Activated CD4-positive, alpha-beta T cell treated with anti-CD3 and anti-CD28 coated beads, Interleukin-2, amount 50 U/mL, for 4 hours (primary cell): ENCODE data around the gene FBXO2.
A peak's percentile ranks its signal among the peaks of the same experiment; 100 is the strongest.

Source experiments
- DNase-seq, 2 experiments: peaks; one replicate each; pipeline ENCODE4 v3.0.0-alpha.2; 2020

FBXO2 gene

DNA sequence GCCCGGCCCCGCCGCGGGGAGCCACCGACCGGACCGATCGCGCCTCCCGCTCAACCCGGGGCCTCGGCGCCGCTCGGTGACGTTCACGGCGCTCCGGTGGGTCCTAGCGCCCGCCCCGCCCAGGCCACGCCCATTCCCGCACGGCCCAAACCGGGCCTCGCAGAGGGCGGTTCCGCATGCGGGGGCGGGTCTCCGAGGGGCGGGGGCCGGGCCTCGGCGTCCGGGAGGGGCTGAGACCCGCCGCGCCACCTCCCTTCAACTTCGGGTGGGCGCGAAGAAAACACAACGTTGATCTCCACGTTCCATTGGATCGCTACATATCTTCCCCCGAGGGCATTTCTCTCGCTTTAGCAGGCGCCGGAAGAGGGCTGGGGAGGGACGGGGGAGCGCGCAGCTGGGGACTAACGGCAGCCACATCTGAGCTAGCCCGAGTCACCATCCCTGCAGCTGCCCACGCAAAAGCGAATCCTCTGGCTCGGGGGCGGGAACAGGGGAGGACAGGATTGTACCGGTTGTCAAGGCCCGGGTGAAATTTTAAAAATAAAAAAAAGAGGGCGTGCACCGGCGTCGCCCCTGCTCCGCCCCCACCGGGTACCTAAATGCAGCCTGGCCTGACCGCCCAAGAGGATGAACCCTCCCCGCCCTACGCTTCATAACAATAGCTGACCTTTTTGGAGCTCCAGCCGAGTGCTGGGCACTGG, 27.0 kb upstream of the FBXO2 start, which contains the start of gene MAD2L2:
Gene MAD2L2 (minus strand): TSS at position 78 of the 701 bp plus-strand sequence. CDS start 547 bp downstream, outside the sequence.
- DNase-seq = peak; percentile 87 to 88

DNA sequence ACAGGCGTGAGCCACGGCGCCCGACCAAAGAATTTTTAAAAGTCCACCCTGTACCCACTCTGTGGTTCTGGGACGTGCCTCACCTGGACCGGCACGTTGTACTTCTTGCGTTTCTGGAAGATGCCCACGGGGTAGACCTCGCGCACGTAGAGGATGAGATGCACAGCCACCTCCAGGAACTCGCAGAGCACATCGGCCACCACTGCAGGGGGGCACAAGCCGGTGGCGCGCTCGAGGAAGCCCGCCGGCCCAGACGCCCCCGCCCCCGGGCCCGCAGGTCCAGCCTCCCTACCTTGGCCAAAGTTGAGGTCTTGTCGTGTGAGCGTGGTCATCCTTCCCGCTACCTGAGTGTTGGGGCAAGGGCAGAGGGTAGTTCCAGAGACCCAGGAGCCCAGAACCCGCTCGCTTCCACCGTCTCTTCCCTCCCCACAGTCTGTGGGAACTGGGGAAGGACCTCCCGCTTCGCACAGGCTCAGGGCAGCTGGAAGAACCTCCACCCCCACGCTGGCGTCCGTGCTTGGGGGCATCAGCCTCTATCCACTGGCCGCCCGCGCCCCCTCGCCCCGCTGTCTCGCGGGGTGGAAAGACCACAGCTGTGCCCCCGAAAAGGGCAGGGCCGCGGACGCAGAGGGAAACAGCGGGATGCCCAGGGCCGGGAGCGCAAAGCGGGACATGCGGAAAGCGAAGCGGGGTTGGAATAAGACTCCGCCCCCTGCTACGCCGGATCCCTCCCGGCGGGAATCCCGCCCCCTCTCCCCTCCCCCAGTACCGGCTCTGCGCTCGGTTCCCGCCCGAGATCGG, 26.2 kb upstream of the FBXO2 start:
- DNase-seq = no peak

DNA sequence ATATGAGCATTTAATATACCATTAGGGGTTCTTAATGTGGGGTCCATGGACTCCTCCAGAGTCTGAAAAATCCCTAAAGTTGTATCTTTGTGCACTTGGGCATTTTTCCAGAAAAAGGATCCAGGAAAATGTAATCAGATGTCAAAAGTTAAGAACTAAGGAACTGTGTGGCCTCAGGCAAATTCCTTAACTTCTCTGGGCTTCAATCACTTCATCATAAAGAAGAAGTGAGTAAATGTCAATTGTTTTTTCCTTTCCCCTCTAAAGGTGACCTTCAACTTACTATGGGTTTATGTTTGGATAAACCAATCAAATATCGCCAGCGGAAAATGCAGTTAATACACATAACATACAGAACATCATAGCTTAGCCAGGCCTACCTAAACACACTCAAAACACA, 24.2 kb upstream of the FBXO2 start:
- no peak for DNase-seq

DNA sequence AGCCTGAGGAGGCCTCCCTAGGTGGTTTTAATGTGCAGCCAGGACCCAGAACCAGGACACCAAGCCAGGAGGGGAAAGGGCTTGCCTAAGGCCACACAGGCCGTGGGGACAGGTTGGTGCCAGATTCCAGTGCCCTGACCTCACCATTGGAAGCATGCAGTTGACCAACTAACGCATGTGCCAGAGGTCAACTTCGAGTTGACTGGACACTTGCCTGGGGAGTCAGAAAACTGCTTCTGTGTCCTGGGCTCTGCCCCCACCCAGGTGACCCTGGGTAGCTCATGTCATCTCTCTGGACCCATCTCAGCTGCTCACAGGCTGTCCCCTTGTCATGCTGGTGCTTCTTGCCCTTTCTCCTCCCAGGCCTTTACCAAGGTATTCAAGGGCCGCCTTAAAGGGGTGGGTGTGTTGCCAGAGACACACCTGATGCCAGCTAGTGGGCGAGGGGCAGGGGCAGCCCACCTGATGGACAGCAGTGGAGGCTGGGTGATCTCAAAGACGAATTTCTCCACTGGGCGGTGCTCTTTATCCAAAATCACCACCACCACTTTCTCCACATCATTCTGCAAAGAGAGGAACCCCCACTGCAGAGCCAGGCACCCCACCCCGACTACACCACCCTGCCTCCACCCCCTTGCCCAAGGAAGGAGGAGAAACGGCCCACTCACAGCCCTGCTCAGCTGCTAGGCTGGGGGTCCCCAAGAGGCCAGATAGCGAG, 22.3 kb upstream of the FBXO2 start:
- DNase-seq = no peak

DNA sequence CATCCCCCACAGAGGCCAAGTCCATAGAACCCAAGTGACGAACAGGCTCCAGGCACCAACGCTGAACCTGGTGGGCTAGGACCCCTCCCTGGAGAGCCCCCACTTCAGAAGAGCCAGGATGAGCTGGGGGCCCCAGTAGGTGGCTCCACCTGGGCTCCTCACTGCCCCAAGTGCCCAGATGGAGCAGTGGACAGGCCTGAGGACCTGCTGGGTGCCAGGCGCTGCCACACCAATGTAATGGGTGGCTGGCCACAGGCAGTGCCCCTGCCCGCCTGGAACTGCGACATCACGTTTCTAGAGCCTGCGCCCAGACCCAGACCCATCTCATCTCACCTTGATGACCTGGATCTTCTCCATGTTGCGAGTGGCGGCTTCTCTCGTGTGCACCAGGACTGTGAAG, 21.1 kb upstream of the FBXO2 start:
- no peak for DNase-seq

DNA sequence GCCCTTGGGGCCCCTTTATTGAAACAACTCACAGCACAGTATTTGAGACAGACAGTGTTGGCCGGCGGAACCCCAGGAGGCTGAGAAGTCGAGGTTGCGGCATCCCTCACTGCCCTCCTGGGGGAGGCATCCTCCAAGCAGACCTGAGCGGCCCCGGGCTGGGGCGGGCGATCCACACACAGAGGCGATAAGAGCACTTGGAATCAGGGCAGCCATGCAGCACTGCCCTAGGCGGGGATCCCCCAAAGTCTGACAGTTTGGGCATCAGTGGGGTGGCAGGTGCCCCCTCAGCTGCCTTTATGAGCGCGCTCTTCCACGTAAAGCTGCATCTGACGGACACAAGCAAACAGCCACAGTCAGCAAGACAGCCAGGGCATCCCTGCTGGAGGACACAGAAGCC, 20.3 kb upstream of the FBXO2 start:
- no peak for DNase-seq

DNA sequence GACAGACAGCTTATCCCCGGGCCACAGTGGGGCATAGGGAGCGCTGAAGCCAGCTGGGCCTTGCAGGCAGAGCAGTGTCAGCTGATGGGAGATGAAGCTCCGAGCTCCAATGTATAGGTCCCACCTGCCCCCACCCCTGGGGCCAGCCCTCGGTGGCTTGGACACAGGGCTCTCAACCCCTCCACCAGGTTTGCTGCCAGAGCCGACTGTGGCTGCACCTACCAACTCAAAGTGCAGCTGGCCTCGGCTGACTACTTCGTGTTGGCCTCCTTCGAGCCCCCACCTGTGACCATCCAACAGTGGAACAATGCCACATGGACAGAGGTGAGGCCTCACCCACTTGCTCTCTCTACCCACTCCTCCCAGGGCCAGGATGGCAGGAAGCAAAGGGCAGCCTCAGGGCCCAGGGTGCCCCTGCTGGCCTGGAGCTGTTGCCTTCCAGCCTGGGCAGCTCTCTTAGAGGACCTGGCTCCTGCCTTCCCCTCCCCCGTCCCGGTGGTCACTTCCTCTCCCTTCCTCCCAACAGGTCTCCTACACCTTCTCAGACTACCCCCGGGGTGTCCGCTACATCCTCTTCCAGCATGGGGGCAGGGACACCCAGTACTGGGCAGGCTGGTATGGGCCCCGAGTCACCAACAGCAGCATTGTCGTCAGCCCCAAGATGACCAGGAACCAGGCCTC, 19.0 kb upstream of the FBXO2 start:
- DNase-seq = no peak

DNA sequence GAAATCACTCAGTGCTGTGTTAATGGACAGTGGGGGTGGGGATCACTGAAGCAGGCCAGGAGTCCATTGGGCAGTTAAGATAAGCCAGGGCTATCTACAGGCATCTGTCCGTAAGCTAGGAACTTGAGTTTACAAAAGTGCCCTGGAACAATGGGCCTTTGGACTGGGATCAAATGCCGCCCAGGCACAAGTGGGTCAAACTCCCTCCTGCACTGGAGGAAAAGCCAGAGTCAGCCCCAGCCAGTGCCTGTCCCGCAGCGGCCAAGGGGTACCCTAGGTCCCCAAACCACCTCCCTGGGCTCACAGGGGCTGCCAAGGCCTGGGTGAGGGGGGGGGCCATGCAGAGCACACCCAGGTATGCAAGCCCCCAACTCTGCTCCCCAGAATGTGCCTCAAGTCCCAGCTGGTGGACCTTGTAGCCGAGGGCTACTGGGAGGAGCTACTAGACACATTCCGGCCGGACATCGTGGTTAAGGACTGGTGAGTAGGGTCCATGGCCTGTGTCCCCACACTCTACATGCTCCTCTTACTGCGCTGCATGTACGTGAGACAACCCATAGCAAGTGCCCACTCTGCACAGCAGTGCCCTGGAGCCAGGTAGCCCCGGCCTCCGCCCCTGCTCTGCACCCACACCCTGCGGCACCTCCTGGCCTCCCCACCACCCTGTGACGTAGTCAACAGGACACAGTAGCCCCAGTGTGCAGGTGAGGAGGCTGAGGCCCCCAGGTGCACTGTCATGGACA, 17.5 kb upstream of the FBXO2 start:
- DNase-seq = no peak

DNA sequence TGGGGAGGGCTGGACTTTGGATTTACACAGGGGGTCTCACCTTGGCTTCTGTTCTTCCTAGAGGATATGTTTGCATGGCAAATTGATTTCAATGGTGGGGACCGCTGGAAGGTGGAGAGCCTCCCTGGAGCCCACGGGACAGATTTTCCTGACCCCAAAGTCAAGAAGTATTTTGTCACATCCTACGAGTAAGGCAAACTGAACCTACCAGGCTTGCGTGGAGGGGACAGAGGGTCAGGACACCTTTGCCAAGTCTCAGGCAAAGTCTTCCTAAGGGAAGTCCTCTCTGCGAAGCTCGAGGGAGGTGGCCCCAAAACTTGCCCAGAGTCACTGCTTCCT, 16.9 kb upstream of the FBXO2 start:
- DNase-seq = no peak

DNA sequence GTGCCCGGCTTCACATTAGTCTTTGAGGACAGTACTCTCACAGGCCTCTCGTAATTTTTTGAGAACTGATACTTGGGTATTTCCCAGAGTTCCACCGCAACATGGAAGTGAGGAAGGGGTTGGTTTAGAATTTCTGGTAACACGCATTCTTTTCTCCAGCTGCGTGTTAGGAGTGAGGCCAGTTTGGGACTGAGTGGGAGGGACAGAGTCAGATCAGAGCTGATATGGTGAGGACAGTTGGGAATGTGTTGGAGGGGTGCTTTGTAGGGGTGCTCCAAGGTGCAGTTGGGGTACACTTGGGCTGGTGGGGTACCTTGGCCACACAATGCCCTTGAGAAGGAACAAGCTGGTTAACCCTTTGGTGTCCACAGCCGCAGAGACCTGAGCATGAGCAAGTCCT, 16.5 kb upstream of the FBXO2 start:
- DNase-seq = no peak

DNA sequence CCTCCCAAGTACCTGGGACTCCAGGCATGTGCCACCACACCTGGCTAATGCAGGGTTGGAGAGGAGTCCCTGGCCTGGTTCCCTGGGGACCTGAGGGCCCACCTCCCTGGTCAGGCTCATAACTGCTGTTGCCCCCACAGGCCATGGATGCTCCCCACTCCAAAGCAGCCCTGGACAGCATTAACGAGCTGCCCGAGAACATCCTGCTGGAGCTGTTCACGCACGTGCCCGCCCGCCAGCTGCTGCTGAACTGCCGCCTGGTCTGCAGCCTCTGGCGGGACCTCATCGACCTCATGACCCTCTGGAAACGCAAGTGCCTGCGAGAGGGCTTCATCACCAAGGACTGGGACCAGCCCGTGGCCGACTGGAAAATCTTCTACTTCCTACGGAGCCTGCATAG, 14.3 kb upstream of the FBXO2 start:
- DNase-seq = no peak

DNA sequence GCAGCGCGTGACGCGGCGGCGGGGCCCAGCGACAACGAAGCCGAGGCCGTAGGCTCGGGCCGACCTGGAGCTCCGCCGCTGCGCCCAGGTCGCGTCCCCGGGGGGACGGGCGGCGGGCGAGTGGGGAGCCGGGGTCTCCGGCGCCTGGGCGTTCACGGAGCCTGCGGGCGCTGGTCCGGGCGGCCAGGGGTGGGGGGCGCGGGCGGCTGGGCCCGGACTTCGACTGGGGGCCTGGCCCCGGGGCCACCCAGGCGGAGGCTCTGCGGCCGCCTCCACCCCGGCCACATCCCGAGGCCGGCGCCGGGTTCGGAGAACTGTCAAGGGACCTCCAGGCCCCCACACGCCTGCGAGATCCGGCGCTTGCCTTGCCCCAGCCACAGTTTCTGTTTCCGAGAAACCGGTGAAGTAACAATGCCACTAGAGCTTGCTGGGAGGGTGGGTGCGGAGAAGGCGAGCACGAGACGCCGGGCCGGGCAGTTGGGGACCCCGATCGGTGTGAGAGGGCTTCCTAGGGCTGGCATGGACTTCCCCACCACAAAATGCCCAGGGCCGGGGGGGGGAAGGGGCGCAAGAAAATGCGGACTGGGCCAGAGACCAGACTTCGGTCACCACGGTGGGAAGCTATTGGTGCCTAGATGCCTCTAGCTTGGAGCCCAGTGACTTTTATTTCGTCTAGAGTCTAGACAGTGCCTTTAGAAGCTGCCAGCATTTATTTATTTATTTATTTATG, 10.3 kb upstream of the FBXO2 start:
- DNase-seq = peak; percentile 54 to 59

DNA sequence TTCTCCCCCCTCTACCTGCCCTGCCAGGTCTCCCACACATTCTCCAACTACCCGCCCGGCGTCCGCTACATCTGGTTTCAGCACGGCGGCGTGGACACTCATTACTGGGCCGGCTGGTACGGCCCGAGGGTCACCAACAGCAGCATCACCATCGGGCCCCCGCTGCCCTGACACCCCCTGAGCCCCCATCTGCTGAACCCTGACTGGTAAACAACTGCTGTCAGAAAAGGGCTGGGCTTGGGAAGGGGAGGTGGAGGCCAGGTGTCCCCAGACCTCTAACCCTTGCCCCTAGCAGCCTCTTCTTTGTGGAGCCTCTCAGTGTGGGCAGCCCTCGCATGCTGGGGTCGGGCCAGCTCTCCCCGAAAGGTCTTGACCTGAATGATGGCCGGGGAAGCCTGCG, 6.9 kb upstream of the FBXO2 start:
- DNase-seq = no peak

DNA sequence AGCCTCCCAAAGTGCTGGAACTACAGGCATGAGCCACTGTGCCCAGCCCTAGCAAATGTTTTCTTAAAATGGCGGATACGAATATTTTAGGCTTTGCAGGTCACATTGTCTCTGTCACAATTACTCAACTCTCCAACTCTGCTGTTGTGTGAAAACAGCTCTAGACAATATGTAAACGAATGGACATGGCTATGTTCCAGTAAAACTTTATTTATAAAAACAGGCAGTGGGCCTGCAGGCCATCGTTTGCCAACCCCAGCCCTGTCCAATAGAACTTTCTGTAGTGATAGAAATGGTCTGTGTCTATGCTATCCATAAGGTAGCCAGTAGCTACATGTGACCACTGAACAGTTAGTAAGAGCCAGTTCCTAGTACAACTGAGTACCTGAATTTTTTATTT, 5.5 kb upstream of the FBXO2 start:
- DNase-seq = no peak

DNA sequence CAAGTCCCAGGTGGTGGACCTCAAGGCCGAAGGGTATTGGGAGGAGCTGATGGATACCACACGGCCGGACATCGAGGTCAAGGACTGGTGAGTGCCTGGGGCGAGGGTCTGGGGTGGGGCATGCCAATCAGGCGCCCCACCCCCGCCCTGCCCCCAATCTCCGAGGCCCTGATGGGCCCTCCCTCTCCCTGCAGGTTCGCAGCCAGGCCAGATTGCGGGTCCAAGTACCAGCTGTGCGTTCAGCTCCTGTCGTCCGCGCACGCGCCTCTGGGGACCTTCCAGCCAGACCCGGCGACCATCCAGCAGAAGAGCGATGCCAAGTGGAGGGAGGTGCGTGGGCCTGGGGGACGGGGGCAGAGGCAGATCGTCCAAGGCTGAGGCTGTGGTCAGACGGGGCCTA, 4.3 kb upstream of the FBXO2 start:
- no peak for DNase-seq

DNA sequence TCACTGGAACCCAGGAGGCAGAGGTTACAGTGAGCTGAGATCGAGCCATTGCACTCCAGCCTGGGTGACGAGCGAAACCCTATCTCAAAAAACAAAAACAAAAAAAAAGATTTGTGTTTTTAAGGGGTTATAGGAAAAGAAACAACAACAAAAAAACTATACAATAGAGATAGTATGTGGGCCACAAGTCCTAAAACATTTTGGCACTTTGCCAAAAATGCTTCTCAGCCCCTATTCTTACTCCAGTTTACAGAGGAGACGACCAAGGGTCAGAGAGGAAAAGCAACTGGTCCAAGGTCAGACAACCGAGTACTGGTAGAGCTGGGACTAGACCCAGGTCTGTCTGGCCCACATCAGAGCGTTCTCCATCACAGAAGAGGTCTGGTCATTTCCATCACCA, 3.4 kb upstream of the FBXO2 start:
- no peak for DNase-seq

DNA sequence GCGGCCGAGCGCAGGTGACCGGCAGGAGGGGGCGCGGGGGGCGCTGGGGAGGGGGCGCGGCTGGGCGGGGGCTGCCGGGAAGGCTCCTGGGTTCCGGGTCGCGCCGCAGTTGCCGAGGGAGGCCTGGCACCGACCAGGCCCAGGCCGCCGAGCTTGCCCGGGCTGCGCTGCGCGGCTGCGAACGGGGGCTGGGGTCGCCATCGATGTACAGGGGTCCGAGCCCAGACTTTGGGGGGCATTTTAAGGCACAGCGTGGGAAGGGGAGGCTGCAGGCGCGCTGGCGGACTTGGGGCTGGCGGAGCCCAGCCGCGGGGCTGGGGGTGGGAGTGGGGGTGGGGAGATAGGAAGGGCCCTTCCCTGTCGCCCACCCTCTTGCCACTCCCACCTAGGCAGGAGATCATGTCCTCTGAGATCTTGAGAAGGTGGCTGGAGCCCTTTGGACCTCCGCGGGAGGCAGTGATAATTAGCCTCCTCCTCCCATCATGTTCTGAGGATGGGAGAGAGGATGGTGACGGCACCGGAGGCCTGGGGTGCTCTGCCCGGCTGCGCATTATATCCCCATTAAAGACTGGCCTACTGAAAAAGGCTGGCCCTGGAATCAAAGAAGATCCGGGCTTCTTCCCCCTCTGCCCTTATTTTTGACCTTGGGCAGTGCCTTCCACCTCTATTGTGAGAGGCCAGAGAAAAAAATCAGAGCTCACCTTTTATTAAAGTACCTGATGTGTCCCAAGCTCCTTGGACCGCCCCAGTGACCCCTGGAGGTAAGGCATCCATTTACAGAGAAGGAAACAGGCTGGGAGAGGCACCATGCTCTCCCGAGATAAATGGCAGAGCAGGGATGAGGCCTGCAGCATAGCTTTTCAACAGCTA, 945 bp upstream of the FBXO2 start:
- no peak for DNase-seq

DNA sequence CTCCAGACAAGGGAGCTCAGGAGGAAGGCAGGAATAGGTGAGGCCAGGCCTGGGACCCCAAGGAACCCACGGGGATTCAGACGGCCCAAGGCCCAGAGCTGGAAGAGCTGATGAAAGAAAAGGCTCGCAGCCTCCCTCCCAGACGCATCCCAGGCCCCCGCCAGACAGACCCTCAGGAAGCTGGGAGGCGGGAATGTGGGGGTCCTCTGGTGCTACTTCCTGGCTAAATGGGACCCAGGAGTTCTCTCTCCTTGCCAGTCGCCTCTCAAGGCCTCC, 430 bp downstream of the FBXO2 start:
- no peak for DNase-seq

DNA sequence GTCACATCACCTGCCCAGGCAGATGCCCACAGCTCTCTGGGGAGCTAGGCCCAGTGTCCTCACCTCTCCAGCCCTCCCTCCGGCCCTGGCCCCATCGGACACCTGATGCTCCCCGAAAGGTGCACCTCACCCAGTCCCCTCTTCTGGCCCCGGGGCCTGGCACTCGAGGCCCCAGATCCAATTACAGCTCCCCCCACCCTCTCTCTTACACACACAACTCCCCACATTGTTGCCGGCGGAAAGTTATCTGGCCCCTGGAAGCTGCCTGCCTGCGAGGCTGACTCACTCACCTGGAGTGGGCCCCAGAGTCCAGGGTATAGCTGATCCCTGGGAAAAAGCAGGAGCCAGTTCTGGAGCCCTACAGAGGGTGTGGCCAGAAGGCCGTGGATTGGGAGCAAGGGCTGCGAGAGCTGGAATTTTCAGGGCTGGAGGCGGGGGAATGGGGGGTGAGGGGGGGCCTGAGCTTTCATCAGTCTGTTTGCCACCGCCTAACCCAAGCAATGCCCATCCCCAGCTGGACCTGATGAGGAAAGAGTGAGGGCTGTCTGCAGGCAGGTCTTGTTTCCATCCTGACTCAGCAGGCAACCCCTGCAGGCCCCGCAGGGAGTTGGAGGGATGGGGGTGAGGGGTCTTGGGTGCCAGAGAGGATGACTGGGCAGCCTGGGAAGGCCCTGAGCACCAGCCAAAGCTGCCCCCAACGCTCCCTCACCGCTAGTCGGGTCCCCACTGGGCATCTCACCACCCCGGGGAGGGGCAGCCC, 948 bp downstream of the FBXO2 start:
- DNase-seq = no peak

DNA sequence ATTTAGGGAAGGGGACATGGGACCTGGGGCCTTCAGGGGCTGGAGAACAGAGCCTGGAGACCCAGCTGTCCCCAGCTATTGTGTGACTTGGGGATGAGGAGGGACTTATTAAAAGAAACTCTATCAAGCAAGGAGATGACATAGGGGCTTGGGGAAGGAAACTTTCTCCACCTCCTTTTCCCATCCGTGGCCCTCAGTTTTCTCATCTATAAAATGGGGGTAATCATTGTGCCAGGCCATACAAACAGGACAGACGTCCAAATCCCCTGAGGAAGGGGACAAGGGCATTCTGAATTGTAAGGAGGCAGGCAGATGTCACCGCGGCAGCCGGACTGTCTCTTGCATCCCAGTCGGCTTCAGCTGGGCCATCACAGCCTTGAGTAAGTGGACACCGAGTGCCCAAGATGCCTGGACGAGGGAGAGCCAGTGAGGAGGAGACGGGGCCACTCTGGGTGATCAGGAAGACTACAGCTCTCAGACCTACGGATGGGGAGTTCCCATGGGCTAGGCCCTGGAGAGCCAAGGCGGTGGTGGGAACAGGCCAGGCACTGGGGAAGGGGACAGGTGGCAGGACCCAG, 1.9 kb downstream of the FBXO2 start:
- no peak for DNase-seq
